ENCODE measurements around the gene PPCS.

Gene PPCS

GRCh38 chr1:42456010-42456753 lies at the start of gene PPCS, which contains the start of gene ZMYND12:
Gene PPCS (plus strand): TSS chr1:42456543. CDS start chr1:42456566, 23 bp downstream.
Gene ZMYND12 (minus strand): TSS chr1:42456022. CDS start chr1:42455997, 25 bp downstream.
- DNase-seq = peak; percentile 91

GRCh38 chr1:42414551-42415496 lies 41.5 kb upstream of the PPCS start:
- no peak for DNase-seq

DNA sequence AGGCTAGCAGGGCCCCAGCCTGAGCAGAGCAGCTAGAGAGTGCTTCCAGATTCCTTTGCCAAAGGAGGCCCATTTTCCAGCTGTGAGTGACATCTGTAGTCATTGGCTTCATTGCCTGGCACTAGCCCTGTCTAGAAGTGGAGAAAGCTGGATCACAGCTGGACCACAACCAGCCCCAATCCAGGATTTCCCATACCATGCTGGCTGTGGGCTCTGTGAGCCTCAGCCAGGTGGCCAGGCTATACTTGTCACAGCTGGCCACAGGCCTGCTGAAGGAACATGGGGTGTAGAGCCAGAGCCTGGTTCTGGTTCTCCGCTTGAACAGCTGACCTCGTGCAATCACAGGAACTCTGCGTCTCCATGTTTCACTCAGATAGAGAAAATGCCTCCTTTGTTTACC lies 39.2 kb upstream of the PPCS start:
- DNase-seq = no peak

GRCh38 chr1:42418516-42418915 lies 37.8 kb upstream of the PPCS start:
- no peak for DNase-seq

- DNase-seq = no peak
Measured at GRCh38 chr1:42419126-42419821, 37.1 kb upstream of the PPCS start.

GRCh38 chr1:42420121-42420520 lies 36.2 kb upstream of the PPCS start:
- no peak for DNase-seq

GRCh38 chr1:42420911-42421585 lies 35.3 kb upstream of the PPCS start:
- no peak for DNase-seq

DNA sequence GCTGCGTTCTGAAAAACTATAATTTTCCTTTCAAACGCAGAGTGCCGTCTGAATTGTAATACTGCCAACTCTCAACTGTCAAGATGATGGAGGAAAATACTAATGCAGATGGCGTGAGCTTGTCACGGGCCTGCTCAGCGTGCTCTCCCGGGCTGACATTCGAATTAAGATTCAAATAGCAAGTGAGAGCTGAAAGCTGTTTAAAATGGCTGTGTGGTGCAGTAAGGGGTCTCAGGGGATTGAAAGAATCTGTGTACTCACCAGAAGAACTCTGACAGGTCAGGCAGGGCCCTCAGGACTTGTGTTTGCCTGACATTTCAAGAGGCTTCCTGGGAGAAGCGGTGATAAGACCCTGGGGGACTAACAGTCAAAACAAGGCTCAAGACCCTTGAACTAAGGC lies 33.6 kb upstream of the PPCS start:
- no peak for DNase-seq

GRCh38 chr1:42423681-42424080 lies 32.7 kb upstream of the PPCS start:
- DNase-seq = no peak

GRCh38 chr1:42424201-42424600 lies 32.1 kb upstream of the PPCS start:
- DNase-seq = no peak

DNA sequence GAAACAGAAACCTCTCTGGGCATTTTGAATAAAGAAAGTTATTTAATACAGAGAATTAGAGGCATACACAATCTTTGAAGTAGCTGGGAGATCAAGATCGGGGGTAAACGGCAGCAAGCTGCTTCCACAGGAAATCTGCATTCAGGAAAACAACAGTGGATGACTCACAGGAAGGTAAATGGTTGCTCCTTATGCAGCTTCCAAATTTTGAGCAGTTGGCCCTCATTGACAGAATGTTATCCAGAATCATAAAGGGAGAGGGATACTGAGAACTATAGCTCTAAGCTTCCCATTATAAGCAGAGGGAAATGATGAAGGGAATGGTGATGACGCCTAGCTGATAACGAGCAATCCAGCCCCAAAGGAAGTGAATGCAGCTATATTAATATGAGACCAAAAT lies 29.1 kb upstream of the PPCS start:
- no peak for DNase-seq

DNA sequence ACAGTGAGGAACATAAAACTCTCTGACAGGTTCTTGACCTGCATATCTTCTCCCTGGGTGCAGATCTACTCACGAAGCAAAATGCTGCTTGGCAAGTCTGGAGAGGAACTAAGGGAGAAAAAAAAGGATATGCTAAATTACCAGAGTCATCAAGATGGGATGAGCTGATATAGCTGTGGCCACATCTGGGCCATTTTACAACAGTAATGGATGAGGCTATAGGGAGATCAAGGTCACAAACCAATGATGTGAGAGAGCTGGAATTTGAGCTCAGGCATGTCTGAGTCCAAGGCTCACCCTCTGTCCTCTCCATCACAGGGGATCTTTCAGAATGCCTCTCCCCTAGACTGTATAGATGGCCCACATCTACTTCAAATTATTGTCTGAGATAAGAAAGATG lies 26.7 kb upstream of the PPCS start:
- no peak for DNase-seq

DNA sequence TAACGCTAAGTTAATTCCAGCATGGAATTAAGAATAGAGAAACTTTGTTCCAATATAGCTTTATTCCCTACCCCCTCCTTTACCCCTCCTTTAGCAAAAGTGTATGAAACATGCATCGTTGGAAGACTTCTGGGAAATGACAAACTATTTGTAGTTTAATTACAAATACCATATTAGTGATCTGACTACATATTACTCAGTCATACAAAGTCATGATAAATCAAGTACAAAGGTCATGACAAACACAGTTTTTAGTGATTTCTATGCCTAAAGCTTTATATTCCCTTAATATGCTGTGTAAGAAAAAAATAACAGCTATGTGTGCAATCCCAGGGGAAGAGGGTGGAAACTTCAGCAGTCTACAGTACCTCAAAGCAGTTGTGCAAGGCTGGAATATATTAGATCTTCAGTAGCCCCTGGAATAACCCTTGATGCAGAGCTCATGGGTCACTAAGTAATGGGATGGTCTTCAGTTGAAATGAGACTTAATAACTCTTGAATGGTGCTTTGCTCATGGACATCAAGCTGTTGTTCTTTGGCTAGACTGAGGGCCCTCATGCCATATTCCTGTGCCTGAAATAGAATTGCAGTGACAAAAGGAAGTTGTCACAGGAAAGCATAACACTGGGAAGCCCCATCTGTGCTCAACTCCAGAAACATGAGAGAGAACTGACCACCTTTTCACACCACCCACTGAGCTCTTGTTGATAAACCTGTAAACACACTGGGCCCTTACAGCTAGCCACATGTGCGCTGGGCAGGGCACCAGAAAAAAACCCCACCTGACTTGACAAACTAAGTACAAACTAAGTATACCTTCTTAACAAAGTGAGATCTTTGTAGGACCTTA lies 25.8 kb upstream of the PPCS start:
- DNase-seq = no peak

DNA sequence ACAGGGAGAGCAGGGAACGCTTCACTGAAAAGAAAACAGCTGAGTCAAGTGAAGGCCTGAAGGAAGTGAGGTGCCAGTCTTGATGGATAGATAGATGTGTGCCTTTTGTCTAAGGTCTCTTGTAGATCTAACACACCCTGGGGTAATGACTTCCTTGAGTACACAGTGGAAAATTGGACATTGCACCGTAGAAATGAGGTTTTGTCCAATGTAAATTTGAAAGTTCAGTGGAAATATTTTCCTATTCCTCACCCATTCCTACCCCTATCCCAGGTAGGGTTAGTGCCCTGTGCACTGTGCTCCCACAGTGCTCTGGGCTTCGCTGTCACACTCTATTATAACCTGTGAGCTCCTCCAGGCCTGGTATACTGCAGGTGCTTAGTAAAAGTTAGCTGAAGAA lies 24.8 kb upstream of the PPCS start:
- no peak for DNase-seq

DNA sequence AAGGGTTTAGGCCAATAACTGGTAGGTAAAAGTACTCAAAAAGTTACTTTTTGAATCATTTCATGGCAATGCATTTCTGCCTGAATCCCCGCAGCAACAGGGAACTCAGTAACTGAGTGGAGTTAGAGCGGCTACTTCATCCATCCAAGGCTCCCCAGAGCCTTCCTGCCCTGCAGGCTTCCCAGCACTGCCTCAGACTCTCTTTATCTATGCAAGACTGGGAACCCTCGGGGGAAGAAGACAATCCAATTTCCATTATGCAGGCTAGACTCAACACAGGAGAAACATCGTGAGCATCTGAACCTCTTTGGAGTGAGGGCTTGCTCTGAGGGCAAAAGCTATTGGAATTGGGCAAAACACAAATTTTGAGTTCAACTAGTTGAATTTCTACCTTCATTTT lies 23.6 kb upstream of the PPCS start:
- DNase-seq = no peak

GRCh38 chr1:42433369-42433768 lies 23.0 kb upstream of the PPCS start:
- no peak for DNase-seq

GRCh38 chr1:42434340-42434739 lies 22.0 kb upstream of the PPCS start:
- no peak for DNase-seq

GRCh38 chr1:42439940-42440339 lies 16.4 kb upstream of the PPCS start:
- DNase-seq = no peak

DNA sequence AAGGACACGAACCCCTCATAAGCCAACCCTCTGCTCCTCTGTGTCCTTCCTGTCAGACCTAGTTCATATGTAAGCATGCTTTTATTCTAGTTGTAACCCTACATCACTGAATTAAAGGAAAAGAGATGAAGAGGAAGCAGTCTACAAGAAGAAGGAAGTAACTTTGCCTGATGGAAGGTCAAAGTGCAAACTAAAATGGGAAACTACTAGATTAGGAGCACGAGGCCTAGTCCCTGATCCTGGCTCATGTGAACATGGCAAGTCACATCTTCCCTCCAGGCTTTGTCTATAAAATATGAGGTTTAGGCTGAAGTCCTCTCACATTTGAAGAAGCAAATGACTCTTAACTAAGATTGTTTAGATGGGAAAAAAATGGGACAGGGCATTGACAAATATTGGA lies 13.7 kb upstream of the PPCS start:
- no peak for DNase-seq

DNA sequence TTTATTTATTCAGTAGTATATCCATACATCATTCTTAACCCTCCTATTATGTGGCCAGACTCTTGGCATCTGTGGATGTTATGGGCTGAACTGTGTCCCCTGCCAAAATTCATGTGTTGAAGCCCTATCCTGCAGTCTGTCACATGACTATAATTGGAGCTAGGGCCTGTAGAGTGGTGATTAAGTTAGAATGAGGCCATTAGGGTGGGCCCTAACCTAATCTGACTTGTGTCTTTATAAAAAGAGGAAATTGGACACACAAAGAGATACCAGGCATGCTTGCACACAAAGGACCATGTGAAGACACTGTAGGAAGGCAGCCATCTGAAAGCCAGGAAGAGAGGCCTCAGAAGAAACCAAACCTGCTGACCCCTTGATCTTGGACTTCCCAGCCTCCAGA lies 7.1 kb upstream of the PPCS start:
- no peak for DNase-seq

GRCh38 chr1:42450061-42450460 lies 6.3 kb upstream of the PPCS start:
- DNase-seq = no peak

DNA sequence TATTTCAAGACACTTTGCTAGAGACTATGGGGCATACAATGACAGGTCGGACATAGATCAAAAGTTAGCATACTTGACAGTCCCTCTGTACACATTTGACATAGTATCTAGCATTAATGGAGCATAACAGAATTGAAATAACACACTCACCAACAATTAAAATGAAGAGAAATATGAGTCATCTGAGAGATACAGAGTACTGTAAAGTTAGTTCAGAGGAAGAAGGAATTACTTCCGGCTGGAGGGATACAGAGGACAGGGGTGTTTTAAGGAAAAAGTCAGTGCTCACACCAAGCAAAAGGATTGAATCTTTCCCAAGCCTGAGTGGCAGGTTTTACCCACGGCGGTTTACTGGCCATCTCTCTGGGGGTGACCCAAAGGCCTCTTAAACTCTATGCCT lies 3.0 kb upstream of the PPCS start:
- no peak for DNase-seq

All from CD4-positive, alpha-beta T cell treated with Interferon gamma for 1 hour (primary cell).